Activated naive CD4-positive, alpha-beta T cell treated with anti-CD3 and anti-CD28 coated beads for 36 hours (primary cell): Measurements from ENCODE around the gene CERK. TPM values are rescaled to one million over a fixed set of nuclear protein-coding genes. Genes with fewer than 3 reads are reported as not detected.
A peak's percentile ranks its signal among the peaks of the same experiment; 100 is the strongest.

ENCODE experiments used
- CTCF ChIA-PET: fragments of 350-600 bp; sonication (Branson Sonifier 250); formaldehyde crosslinking; loops from one replicate; lab custom pipeline; 2021; ENCODE audit warnings: antibody characterized with exemption; lab: Charles Lee
- DNase-seq: peaks from one replicate; pipeline ENCODE4 v3.0.0-alpha.2; 2020
- H3K27ac Mint-ChIP-seq: one replicate; pipeline ENCODE4 v1.8.0; 2021; ENCODE audit warnings: mild to moderate bottlenecking, mixed read lengths
- H3K27me3 Mint-ChIP-seq: one replicate; pipeline ENCODE4 v1.8.0; 2021; ENCODE audit warnings: low read depth, mixed read lengths
- H3K36me3 Mint-ChIP-seq: one replicate; pipeline ENCODE4 v1.8.0; 2021; ENCODE audit warnings: low read depth, mixed read lengths
- H3K4me1 Mint-ChIP-seq: one replicate; pipeline ENCODE4 v1.8.0; 2021; ENCODE audit warnings: low read depth, mixed read lengths
- H3K4me3 Mint-ChIP-seq: one replicate; pipeline ENCODE4 v1.8.0; 2021; ENCODE audit warnings: mild to moderate bottlenecking, moderate library complexity, mixed read lengths
- H3K9me3 Mint-ChIP-seq: one replicate; pipeline ENCODE4 v1.8.0; 2021; ENCODE audit warnings: mixed read lengths
- intact Hi-C: fragments of 100-400 bp; cut with micrococcal nuclease; formaldehyde crosslinking; loops from one replicate; pipeline ENCODE4 v1.15.1; 2023
- total RNA-seq, 2 experiments: library from RNA; stranded (reverse); gene quantifications; one replicate each; pipeline ENCODE4 v1.2.3, GENCODE V29; 2021

Gene CERK
- total RNA-seq, 2 experiments from 2014 or later, result 32.6 to 34.9 TPM

GRCh38 chr22:46726066-46726985, 11.7 kb downstream of the CERK start:
- CTCF ChIA-PET, result no interaction called here
- H3K4me3 Mint-ChIP-seq, result no peak overlapping the region
- H3K36me3 Mint-ChIP-seq, result peaks cover 8% of the 10 kb centered on the region
- peaks cover 27% of the 10 kb centered on the region for H3K4me1 Mint-ChIP-seq
- H3K27me3 Mint-ChIP-seq, result no peaks in the 10 kb centered on the region
- DNase-seq, result no peak
- intact Hi-C loops, result no loop called here
- no peak overlapping the region for H3K27ac Mint-ChIP-seq
- no peaks in the 10 kb centered on the region for H3K9me3 Mint-ChIP-seq

GRCh38 chr22:46725096-46725495, 13.0 kb downstream of the CERK start:
- H3K27me3 Mint-ChIP-seq, result no peaks in the 10 kb centered on the region
- H3K4me1 Mint-ChIP-seq, result peaks cover 17% of the 10 kb centered on the region
- H3K27ac Mint-ChIP-seq, result no peak overlapping the region
- peaks cover 11% of the 10 kb centered on the region for H3K36me3 Mint-ChIP-seq
- no peak for DNase-seq
- no peak overlapping the region for H3K4me3 Mint-ChIP-seq
- H3K9me3 Mint-ChIP-seq, result no peaks in the 10 kb centered on the region
- intact Hi-C loops, result no loop called here
- CTCF ChIA-PET, result interaction anchor here (1.7 kb wide), 1 partner anchor 78 kb away, joined by 3 read pairs; no protein-coding TSS in a partner anchor

GRCh38 chr22:46723882-46724281, 14.2 kb downstream of the CERK start:
- H3K27me3 Mint-ChIP-seq, result no peaks in the 10 kb centered on the region
- H3K9me3 Mint-ChIP-seq, result no peaks in the 10 kb centered on the region

GRCh38 chr22:46721501-46722085, 16.5 kb downstream of the CERK start:
- DNase-seq, result no peak
- H3K4me1 Mint-ChIP-seq, result peaks cover 8% of the 10 kb centered on the region
- no peaks in the 10 kb centered on the region for H3K9me3 Mint-ChIP-seq
- H3K36me3 Mint-ChIP-seq, result peaks cover 25% of the 10 kb centered on the region
- no peaks in the 10 kb centered on the region for H3K27me3 Mint-ChIP-seq
- intact Hi-C loops, result no loop called here
- no peak overlapping the region for H3K4me3 Mint-ChIP-seq
- CTCF ChIA-PET, result interaction anchor here (0.7 to 1.2 kb wide), 2 partner anchors 24 to 81 kb away, joined by 3 read pairs; no protein-coding TSS in a partner anchor
- peak overlapping the region; percentile 61 for H3K27ac Mint-ChIP-seq

More at GRCh38 chr22:46723882-46724281, 14.2 kb downstream of the CERK start:
- DNase-seq, result no peak
- CTCF ChIA-PET, result interaction anchor here (1.7 kb wide), 1 partner anchor 79 kb away, joined by 3 read pairs; no protein-coding TSS in a partner anchor
- Mint-ChIP-seq H3K27ac (no peak overlapping the region), H3K4me3 (no peak overlapping the region), H3K36me3 (peaks cover 15% of the 10 kb centered on the region), H3K4me1 (peaks cover 18% of the 10 kb centered on the region)
- intact Hi-C loops, result no loop called here

- CTCF ChIA-PET, result interaction anchor here (0.8 kb wide), 1 partner anchor 38 kb away, joined by 3 read pairs; no protein-coding TSS in a partner anchor
- Mint-ChIP-seq H3K4me3 (no peak overlapping the region), H3K4me1 (peaks cover 8% of the 10 kb centered on the region), H3K27me3 (no peaks in the 10 kb centered on the region), H3K27ac (no peak overlapping the region), H3K9me3 (no peaks in the 10 kb centered on the region), H3K36me3 (peaks cover 25% of the 10 kb centered on the region)
- DNase-seq, result no peak
- intact Hi-C loops, result no loop called here
These were observed 18.1 kb downstream of the CERK start for GRCh38 chr22:46719921-46720320.

GRCh38 chr22:46714550-46714949, 23.5 kb downstream of the CERK start:
- Mint-ChIP-seq H3K36me3 (peaks cover 33% of the 10 kb centered on the region), H3K27me3 (no peaks in the 10 kb centered on the region), H3K4me1 (peaks cover 11% of the 10 kb centered on the region), H3K9me3 (no peaks in the 10 kb centered on the region), H3K4me3 (no peak overlapping the region), H3K27ac (no peak overlapping the region)
- CTCF ChIA-PET, result interaction anchor here (1.1 kb wide), 2 partner anchors 84 to 151 kb away, joined by 3 to 4 read pairs; no protein-coding TSS in a partner anchor
- no peak for DNase-seq
- intact Hi-C loops, result no loop called here

- Mint-ChIP-seq H3K36me3 (peaks cover 39% of the 10 kb centered on the region), H3K4me3 (no peak overlapping the region), H3K27ac (no peak overlapping the region), H3K27me3 (no peaks in the 10 kb centered on the region), H3K9me3 (no peaks in the 10 kb centered on the region), H3K4me1 (peaks cover 11% of the 10 kb centered on the region)
- intact Hi-C loops, result no loop called here
- no peak for DNase-seq
- CTCF ChIA-PET, result no interaction called here
These were observed 25.8 kb downstream of the CERK start for GRCh38 chr22:46712288-46712687.

GRCh38 chr22:46710806-46711205, 27.2 kb downstream of the CERK start:
- Mint-ChIP-seq H3K27me3 (no peaks in the 10 kb centered on the region), H3K9me3 (no peaks in the 10 kb centered on the region), H3K36me3 (peaks cover 43% of the 10 kb centered on the region), H3K4me1 (peaks cover 11% of the 10 kb centered on the region), H3K4me3 (no peak overlapping the region), H3K27ac (peak overlapping the region; percentile 57)
- intact Hi-C loops, result no loop called here
- DNase-seq, result no peak
- CTCF ChIA-PET, result no interaction called here

- H3K9me3 Mint-ChIP-seq, result no peaks in the 10 kb centered on the region
- intact Hi-C loops, result no loop called here
- no peak for DNase-seq
- H3K4me3 Mint-ChIP-seq, result no peak overlapping the region
- CTCF ChIA-PET, result no interaction called here
- H3K36me3 Mint-ChIP-seq, result peaks cover 45% of the 10 kb centered on the region
- peaks cover 11% of the 10 kb centered on the region for H3K4me1 Mint-ChIP-seq
- no peaks in the 10 kb centered on the region for H3K27me3 Mint-ChIP-seq
- H3K27ac Mint-ChIP-seq, result no peak overlapping the region
These were observed 29.2 kb downstream of the CERK start for GRCh38 chr22:46708766-46709330.

GRCh38 chr22:46707827-46708570, 30.1 kb downstream of the CERK start:
- CTCF ChIA-PET, result no interaction called here
- no peaks in the 10 kb centered on the region for H3K9me3 Mint-ChIP-seq
- no peak for DNase-seq
- H3K36me3 Mint-ChIP-seq, result peaks cover 46% of the 10 kb centered on the region
- intact Hi-C loops, result no loop called here
- H3K27me3 Mint-ChIP-seq, result no peaks in the 10 kb centered on the region
- peaks cover 9% of the 10 kb centered on the region for H3K4me1 Mint-ChIP-seq
- H3K4me3 Mint-ChIP-seq, result no peak overlapping the region
- no peak overlapping the region for H3K27ac Mint-ChIP-seq

- no peak overlapping the region for H3K4me3 Mint-ChIP-seq
- H3K27me3 Mint-ChIP-seq, result no peaks in the 10 kb centered on the region
- no peaks in the 10 kb centered on the region for H3K9me3 Mint-ChIP-seq
- H3K27ac Mint-ChIP-seq, result no peak overlapping the region
- no peak for DNase-seq
- peaks cover 7% of the 10 kb centered on the region for H3K4me1 Mint-ChIP-seq
- CTCF ChIA-PET, result no interaction called here
- intact Hi-C loops, result no loop called here
- H3K36me3 Mint-ChIP-seq, result peaks cover 49% of the 10 kb centered on the region
These were observed 30.7 kb downstream of the CERK start for GRCh38 chr22:46707305-46707704.

GRCh38 chr22:46706060-46706459, 32.0 kb downstream of the CERK start:
- intact Hi-C loops, result no loop called here
- DNase-seq, result no peak
- Mint-ChIP-seq H3K4me1 (peaks cover 5% of the 10 kb centered on the region), H3K9me3 (no peaks in the 10 kb centered on the region), H3K27ac (no peak overlapping the region), H3K27me3 (no peaks in the 10 kb centered on the region), H3K4me3 (no peak overlapping the region), H3K36me3 (peaks cover 45% of the 10 kb centered on the region)
- CTCF ChIA-PET, result interaction anchor here (0.7 kb wide), 1 partner anchor 85 kb away, joined by 4 read pairs; no protein-coding TSS in a partner anchor
